OCI-LY7 (cell line): ENCODE results near the gene FRMPD3.

Source experiments
- EZH2phosphoT487 ChIP-seq: fragments of 200-600 bp; sonication (generic); IDR thresholded peaks from 2 replicates; pipeline ENCODE4 v1.6.1; 2018; ENCODE audit warnings: low read depth, borderline replicate concordance, mild to moderate bottlenecking, mixed run types, antibody characterized with exemption, low read length, moderate library complexity, mixed read lengths
- TF ChIP-seq, protein P1 (sequence below): fragments of 200-600 bp; sonication (generic); conservative IDR thresholded peaks from 2 replicates; pipeline ENCODE4 v1.5.1; 2014; ENCODE audit warnings: mild to moderate bottlenecking, antibody characterized with exemption, low read length, moderate library complexity, mixed read lengths

DNA sequence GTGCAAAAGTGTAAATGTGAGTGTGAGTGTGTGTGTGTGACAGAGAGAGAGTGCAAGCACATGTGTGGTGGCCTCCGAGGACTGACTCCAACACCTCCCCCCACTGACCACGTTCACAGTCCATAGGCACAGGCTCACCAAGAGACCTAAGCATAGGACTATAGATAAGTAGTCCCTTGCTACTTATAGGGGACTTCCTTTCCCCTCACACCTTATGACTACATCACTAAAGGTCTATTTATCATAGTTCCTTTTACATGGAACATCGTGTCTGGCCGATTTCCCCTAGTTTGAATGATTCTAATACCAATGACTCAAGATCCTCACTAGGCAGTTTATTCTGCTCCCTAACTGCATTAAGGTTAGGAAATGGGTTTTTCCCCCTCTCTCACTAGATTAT is 17.8 kb downstream of the FRMPD3 start:
- TF ChIP-seq, protein P1, sequence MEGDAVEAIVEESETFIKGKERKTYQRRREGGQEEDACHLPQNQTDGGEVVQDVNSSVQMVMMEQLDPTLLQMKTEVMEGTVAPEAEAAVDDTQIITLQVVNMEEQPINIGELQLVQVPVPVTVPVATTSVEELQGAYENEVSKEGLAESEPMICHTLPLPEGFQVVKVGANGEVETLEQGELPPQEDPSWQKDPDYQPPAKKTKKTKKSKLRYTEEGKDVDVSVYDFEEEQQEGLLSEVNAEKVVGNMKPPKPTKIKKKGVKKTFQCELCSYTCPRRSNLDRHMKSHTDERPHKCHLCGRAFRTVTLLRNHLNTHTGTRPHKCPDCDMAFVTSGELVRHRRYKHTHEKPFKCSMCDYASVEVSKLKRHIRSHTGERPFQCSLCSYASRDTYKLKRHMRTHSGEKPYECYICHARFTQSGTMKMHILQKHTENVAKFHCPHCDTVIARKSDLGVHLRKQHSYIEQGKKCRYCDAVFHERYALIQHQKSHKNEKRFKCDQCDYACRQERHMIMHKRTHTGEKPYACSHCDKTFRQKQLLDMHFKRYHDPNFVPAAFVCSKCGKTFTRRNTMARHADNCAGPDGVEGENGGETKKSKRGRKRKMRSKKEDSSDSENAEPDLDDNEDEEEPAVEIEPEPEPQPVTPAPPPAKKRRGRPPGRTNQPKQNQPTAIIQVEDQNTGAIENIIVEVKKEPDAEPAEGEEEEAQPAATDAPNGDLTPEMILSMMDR: no peak
- no peak for TF ChIP-seq EZH2phosphoT487
